Uterus (tissue), 4 donors: ENCODE measurements around the gene SFXN4. TPM values are rescaled to one million over a fixed set of nuclear protein-coding genes. Genes with fewer than 3 reads are reported as not detected.

Experiments used
- DNase-seq, 2 donors: peaks; one replicate each; pipeline ENCODE4 v3.0.0-alpha.2; 2019 to 2020
- H3K27ac ChIP-seq, 2 donors: fragments of 200-600 bp; sonication (generic); 1 replicate in 1 of 2; 2 replicates in 1 of 2; pipeline ENCODE4 v1.5.1; 2016 to 2018
- H3K27me3 ChIP-seq, 2 donors: fragments of 200-600 bp; sonication (generic); one replicate each; pipeline ENCODE4 v1.5.1; 2018 to 2019; ENCODE audit warnings: control low read depth in 1 of 2
- H3K36me3 ChIP-seq, 2 donors: fragments of 200-600 bp; sonication (generic); one replicate each; pipeline ENCODE4 v1.5.1; 2019; ENCODE audit warnings: control low read depth in 1 of 2
- H3K4me1 ChIP-seq, 2 donors: fragments of 200-600 bp; sonication (generic); one replicate each; pipeline ENCODE4 v1.5.1; 2018 to 2019; ENCODE audit warnings: control low read depth in 1 of 2
- H3K4me3 ChIP-seq, 2 donors: fragments of 200-600 bp; sonication (generic); 1 replicate in 1 of 2; 2 replicates in 1 of 2; pipeline ENCODE4 v1.5.1; 2018 to 2019; ENCODE audit warnings: mild to moderate bottlenecking in 1 of 2
- H3K9me3 ChIP-seq, 2 donors: fragments of 200-600 bp; sonication (generic); one replicate each; pipeline ENCODE4 v1.5.1; 2019; ENCODE audit warnings: control low read depth in 1 of 2
- CTCF ChIP-seq, 4 experiments: fragments of 200-600 bp in 2 of 4; fragments of 450-650 bp in 2 of 4; sonication (generic) in 2 of 4; IDR thresholded peaks; one replicate each; pipeline ENCODE4 v1.5.1; 2016 to 2019; ENCODE audit warnings: antibody characterized with exemption in 4 of 4, mild to moderate bottlenecking in 2 of 4, moderate library complexity in 1 of 4
- POLR2A ChIP-seq, 2 donors: fragments of 450-650 bp; IDR thresholded peaks; one replicate each; pipeline ENCODE4 v1.6.1; 2016; ENCODE audit warnings: antibody characterized with exemption in 2 of 2, mild to moderate bottlenecking in 1 of 2, moderate library complexity in 1 of 2
- intact Hi-C: fragments of 100-400 bp; cut with DNase I; formaldehyde crosslinking; loops from one replicate; pipeline ENCODE4 v1.15.1; 2023; ENCODE audit warnings: low total_unique reads
- total RNA-seq, 4 donors: library from RNA; depleted of rRNA in 3 of 4; stranded (reverse); fragments of >200 nt in 3 of 4; gene quantifications; one replicate each; pipeline versions ENCODE4 v1.1.0 to v1.2.4, GENCODE V29; 2014 to 2023
- donor health status: DM: yes; HTN: yes; CAD: no.

Gene SFXN4
- 10 to 100 TPM in 3 of 4 donors, 1 to 10 TPM in 1; 1.2 to 22.1 (median 14.8) TPM for total RNA-seq

GRCh38 chr10:119165171-119166117 is at the start of gene SFXN4:
TSS of gene SFXN4 (minus strand) at chr10:119165714. CDS start at chr10:119165647, 67 bp downstream.
- Histone ChIP-seq H3K4me3 (peak within 1 kb of the TSS; percentile 48 to 78), H3K4me1 (no peaks in the 10 kb centered on the region), H3K36me3 (no peaks in the 10 kb centered on the region), H3K9me3 (no peaks in the 10 kb centered on the region), H3K27me3 (no peaks in the 10 kb centered on the region), H3K27ac (peak within 1 kb of the TSS; percentile 91 to 96)
- DNase-seq: peak; percentile 68 to 81
- TF ChIP-seq POLR2A (IDR thresholded peaks at IDR 0.05) (peak; percentile 68 to 75), CTCF (IDR thresholded peaks at IDR 0.05) (peak in 2 of 4 experiments; percentile 11 to 13)
- intact Hi-C loops: no loop called here

- no peak for DNase-seq
- no peaks in the 10 kb centered on the region for H3K36me3 ChIP-seq
- H3K27me3 ChIP-seq: no peaks in the 10 kb centered on the region
- TF ChIP-seq POLR2A (IDR thresholded peaks at IDR 0.05) (no peak), CTCF (IDR thresholded peaks at IDR 0.05) (no peak)
- intact Hi-C loops: no loop called here
- H3K4me1 ChIP-seq: peaks cover 0 to 6% of the 10 kb centered on the region in 2 donors
- H3K9me3 ChIP-seq: no peaks in the 10 kb centered on the region
- peak overlapping the region; percentile 77 to 99 for H3K27ac ChIP-seq
- peak overlapping the region in 1 of 2 donors; percentile 2 for H3K4me3 ChIP-seq
Observed at GRCh38 chr10:119211625-119212441, 46.3 kb upstream of the SFXN4 start.

GRCh38 chr10:119211176-119211575 is 45.7 kb upstream of the SFXN4 start:
- H3K36me3 ChIP-seq: no peaks in the 10 kb centered on the region
- H3K27me3 ChIP-seq: no peaks in the 10 kb centered on the region
- no peak for DNase-seq
- intact Hi-C loops: no loop called here
- peaks cover 0 to 6% of the 10 kb centered on the region in 2 donors for H3K4me1 ChIP-seq
- TF ChIP-seq CTCF (IDR thresholded peaks at IDR 0.05): no peak
- no peak for TF ChIP-seq POLR2A (IDR thresholded peaks at IDR 0.05)
- no peak overlapping the region for H3K4me3 ChIP-seq
- no peaks in the 10 kb centered on the region for H3K9me3 ChIP-seq
- H3K27ac ChIP-seq: peak overlapping the region; percentile 77 to 99

- Histone ChIP-seq H3K4me1 (peaks cover 0 to 6% of the 10 kb centered on the region in 2 donors), H3K36me3 (no peaks in the 10 kb centered on the region), H3K27me3 (no peaks in the 10 kb centered on the region), H3K27ac (peak overlapping the region; percentile 77 to 99), H3K9me3 (no peaks in the 10 kb centered on the region), H3K4me3 (no peak overlapping the region)
- intact Hi-C loops: no loop called here
- TF ChIP-seq CTCF (IDR thresholded peaks at IDR 0.05) (no peak), POLR2A (IDR thresholded peaks at IDR 0.05) (no peak)
- DNase-seq: no peak
Observed at GRCh38 chr10:119210633-119211032, 45.1 kb upstream of the SFXN4 start.
